IPS DF 4.7 (cell line): ENCODE data around the gene ZNF697.

Source experiments
- DNase-seq: peaks from one replicate; pipeline ENCODE4 v3.0.0-alpha.2; 2013; ENCODE audit warnings: low spot score; ENCODE audit errors: extremely low read depth

ZNF697 gene

GRCh38 chr1:119664067-119664466 lies 16.0 kb upstream of the ZNF697 start:
- DNase-seq, result no peak

DNA sequence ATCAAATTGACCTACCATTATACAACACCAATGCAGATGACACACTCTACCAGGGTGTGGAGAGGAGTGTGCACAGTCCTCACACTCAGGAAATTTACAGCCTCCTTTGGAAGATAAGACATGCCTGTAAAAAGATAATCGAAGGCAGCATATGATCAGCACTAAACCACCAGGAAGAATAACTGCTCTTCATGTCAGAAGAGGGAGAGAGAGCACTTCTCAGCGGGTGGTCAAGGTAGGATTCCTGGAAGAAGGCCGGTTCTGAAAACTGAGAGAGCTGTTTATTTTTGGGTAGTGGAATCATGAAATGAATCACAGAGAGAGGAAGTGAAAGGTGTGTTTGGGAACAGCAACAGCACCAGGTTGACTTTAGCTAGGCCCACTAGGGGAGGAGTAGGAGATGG lies 14.0 kb upstream of the ZNF697 start:
- DNase-seq, result no peak

GRCh38 chr1:119660253-119661083 lies 12.4 kb upstream of the ZNF697 start:
- DNase-seq, result no peak

- no peak for DNase-seq
These were observed 11.6 kb upstream of the ZNF697 start for GRCh38 chr1:119659628-119660027.

- DNase-seq, result no peak
These were observed 8.4 kb upstream of the ZNF697 start for GRCh38 chr1:119656410-119656955.

DNA sequence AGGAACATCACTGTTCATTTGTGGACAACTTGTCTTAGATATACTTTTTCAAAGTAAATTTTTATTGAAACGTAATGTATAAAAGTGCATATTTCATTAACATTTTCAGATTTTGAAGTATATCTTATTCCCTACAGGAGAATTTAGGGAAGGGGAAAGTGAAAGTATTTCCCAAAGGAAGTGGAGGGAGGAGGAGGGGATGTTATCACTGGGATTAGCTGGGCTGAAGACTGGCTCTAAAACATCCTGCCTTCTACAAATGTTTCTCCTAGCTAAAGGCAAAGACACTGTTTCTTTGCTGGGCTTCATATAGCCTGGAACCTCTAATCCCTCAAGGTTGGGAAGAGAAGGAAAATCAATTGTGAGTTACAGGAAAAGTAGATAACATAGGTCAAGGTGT lies 7.1 kb upstream of the ZNF697 start:
- no peak for DNase-seq

DNA sequence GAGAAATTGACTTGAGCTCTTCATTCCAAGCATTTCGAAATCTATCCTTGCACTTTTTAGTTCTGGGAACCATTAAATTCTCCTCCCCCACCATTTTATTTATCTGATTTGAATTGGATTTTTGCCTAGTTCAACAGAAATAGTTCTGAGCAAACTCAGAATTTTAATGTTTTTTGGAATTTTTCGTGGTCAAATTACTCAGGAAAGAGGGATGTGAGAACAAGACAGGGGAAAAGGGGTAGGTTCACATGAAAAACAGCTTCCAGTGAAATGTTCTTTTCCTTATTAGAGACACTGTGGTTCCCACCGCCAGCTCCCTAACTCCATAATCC lies 5.7 kb upstream of the ZNF697 start:
- DNase-seq, result no peak

DNA sequence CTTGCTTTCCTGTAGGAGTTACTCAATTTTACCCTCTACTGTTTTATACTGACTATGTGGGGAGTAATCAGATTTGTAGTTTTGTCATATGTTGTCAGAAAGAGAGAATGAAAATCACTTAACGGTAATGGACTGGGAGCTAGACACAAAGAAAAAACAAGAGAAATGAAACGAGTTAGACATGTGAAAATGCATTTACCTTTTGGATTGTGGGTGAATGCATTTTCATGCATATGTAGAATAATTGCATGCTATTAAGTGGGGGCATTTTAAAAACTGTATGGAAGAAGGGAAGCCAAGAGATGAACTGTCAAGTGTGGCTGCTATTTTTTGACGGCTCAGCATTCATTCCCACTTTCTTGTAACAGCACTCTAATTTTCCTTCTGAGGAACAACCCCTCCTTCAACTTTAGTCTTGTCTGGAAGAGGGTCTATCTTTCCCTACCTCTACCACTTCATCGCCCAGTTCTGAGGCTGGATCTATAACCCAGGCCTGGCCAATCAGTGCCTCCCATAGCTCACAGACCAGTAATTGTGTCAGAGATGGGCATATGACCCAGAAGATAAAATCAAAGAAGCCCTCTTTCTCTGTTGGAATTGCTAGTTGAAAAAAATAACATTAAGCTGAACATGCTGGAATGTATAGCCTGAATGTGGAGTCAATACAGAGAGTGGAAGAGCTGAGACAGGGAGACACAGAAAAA lies 5.2 kb upstream of the ZNF697 start:
- no peak for DNase-seq

GRCh38 chr1:119652587-119652986 lies 4.5 kb upstream of the ZNF697 start:
- no peak for DNase-seq

- no peak for DNase-seq
These were observed 3.6 kb upstream of the ZNF697 start for GRCh38 chr1:119651641-119652040.

DNA sequence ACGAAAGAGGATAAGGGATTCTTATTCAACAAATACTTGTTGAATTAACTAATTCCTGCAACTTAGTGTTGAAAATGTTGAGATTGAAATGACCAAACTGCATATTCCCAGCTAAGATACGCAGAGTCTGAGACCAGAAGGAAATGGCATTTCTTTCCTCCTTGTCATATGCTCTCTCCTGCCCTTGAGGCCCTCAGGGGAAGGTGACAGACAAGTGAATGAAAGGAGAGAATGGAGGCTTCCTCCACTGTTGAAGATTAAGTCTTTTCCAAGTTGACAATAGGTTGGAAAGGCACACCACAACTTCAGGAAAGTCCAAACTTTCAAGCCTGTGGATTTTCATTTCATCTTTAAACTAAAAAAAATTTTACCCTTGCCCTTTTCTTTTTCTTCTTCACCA lies 3.1 kb upstream of the ZNF697 start:
- DNase-seq, result no peak

DNA sequence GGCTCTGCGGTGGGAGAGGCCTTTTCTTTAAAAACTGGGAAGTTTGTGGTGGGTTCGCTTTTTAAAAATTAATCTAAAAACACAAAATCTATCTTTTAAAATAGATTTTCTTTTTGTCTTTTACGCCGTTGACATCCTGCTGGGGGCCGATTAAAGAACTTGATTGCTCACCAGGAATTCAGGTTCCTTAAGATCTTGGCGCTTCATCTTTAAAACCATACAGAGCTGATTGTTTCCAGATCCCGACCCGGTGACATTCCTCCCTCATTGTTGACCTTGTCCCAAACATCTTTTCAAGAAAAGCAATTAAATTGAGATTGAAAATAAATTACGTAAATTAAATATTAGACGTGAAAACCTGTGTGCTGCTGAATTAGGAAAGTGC lies 546 bp upstream of the ZNF697 start:
- DNase-seq, result no peak

- DNase-seq, result no peak
These were observed 785 bp downstream of the ZNF697 start for GRCh38 chr1:119647228-119647733.

DNA sequence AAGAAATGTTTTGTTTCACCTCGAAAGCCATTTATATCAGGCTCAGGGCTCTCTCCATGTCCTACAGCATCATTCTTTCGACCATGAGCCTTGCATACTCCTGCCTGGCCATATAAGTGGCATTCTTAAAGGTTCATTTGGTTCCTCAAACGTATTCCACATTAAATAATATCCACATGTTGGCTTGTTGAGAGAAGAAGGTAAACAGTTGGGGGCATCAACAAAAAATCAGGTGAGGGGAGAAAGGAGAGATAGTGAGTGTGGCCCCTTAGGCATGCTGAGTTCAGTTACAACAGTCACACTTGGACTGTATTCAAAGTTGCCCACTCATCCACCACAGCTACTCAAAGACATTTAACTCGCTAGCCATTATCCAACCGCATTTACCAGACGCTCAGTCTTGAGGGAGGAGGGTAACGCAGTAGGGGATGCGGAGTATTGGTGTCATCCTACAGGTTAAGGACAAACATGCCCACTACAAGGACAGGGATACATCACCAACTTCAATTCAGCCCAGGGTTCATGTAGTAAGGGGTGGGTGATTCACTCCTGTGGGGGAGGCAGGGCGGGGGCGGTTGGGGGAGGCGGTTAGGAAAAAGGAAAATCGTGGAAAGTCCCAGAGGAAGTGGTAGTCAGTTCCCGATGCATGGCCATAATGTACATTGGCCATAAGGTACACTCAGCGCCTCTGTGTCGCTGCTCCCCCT lies 1.4 kb downstream of the ZNF697 start:
- no peak for DNase-seq

DNA sequence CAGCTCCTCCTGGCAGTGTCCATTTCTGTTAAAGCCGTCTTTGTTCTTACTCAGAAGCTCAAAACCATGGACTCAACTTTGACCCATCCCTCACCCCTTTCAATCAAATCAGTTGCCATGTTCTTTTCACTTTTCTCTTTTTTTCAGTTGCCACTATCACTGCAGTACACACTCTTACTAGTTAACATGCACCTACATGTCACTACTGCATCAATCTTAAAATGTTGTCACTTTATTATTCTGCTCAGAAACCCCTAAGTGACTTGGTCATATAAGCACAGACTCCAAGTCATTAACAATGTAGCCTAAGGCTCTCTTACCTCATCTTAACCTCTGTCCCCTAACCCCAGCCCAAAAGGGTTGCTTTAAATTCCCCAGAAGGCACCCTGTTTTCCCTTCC lies 9.0 kb downstream of the ZNF697 start:
- DNase-seq, result no peak

- DNase-seq, result no peak
These were observed 10.4 kb downstream of the ZNF697 start for GRCh38 chr1:119637710-119638109.

GRCh38 chr1:119636491-119637089 lies 11.5 kb downstream of the ZNF697 start:
- no peak for DNase-seq

- no peak for DNase-seq
These were observed 12.2 kb downstream of the ZNF697 start for GRCh38 chr1:119635811-119636390.

DNA sequence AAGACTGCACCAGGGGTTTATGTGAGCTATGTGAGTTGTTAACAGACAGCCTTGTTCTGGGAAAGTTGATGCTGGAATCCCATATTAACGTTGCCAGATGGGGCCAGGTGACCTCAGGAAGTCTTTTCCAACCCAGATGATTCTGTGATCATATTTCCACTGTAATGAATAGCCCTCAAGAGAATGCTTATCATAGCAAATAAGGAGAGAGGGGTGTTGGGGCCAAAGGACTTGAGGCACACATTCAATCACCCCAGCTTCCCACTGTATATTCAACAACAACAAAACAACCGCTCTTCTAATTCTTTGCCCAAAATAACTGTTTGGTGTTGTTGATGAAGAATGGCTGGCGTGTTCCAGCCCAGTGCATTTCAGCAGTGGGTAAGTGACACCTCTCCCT lies 14.1 kb downstream of the ZNF697 start:
- DNase-seq, result no peak

DNA sequence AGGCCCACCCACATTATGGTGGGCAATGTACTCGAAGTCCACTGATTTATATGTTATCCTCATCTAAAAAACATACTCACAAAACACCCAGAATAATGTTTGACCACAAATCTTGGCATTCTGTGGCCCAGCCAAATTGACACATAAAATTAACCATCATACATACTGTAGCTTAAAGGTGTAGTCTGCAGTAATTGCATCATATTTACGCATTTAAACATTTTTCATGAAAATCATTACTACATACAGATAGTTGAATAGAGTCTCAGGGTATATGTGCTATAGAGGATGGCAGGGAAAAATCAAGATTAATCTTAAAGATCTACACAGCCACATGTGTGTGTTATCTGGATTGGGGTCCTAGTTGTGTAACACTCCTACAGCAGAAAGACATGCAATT lies 14.5 kb downstream of the ZNF697 start:
- DNase-seq, result no peak

GRCh38 chr1:119632841-119633240 lies 15.2 kb downstream of the ZNF697 start:
- DNase-seq, result no peak
